ENCODE data around the gene TMPRSS13. TPM values are rescaled to one million over a fixed set of nuclear protein-coding genes. Genes with fewer than 3 reads are reported as not detected.

The TMPRSS13 gene
- total RNA-seq, 2 donors from 2014 or later, result 1.2 to 14.7 TPM

DNA sequence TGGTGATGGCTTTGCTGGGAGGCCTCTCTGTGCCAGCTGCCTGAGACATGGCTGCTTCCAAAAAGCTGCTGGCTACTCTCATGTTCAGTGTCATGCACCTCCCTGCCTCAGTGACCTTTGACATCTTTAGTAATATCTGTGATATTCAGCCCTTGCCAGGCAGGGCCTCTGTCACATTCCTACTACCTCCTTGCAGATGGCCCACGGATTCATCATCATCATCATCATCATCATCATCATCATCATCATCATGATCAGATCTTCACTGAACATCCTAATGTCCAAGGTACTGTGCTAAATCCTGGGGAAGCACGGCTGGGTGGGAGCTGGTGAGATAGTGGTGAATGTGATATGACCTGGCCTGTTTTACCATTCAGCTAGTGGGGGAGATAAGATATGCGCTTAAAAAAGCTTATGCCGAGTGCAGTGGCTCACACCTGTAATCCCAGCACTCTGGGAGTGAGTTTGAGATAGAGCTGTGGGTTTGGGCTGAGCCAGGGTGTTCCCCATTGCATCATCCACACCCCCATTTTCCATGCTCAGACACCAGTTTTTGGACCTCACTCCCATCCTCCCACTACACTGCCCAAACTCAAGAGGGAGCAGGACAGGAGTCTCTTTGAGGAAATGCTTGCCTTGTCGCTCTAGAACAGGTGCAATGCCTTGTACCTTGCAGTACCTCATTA lies 17.1 kb upstream of the TMPRSS13 start:
- Histone ChIP-seq H3K4me1 (replicated peaks) (no peaks in the 10 kb centered on the region), H3K36me3 (no peaks in the 10 kb centered on the region), H3K4me3 (no peak overlapping the region), H3K27ac (no peak overlapping the region), H3K27me3 (replicated peaks; ENCODE audit: insufficient read depth) (no peaks in the 10 kb centered on the region), H3K9me3 (no peaks in the 10 kb centered on the region)
- DNase-seq (ENCODE audit: low spot score), result no peak
- intact Hi-C loops (cut with DNase I), result loop anchor here (5.0 kb wide), 3 partner anchors 106 to 139 kb away; partner anchors contain the start of gene FXYD2
- 71% methylated on average over 5 of the region's 5 CpGs for WGBS
- TF ChIP-seq POLR2AphosphoS5 (IDR thresholded peaks at IDR 0.05) (no peak), POLR2A (IDR thresholded peaks at IDR 0.05) (no peak)
- TF ChIP-seq, protein P1, sequence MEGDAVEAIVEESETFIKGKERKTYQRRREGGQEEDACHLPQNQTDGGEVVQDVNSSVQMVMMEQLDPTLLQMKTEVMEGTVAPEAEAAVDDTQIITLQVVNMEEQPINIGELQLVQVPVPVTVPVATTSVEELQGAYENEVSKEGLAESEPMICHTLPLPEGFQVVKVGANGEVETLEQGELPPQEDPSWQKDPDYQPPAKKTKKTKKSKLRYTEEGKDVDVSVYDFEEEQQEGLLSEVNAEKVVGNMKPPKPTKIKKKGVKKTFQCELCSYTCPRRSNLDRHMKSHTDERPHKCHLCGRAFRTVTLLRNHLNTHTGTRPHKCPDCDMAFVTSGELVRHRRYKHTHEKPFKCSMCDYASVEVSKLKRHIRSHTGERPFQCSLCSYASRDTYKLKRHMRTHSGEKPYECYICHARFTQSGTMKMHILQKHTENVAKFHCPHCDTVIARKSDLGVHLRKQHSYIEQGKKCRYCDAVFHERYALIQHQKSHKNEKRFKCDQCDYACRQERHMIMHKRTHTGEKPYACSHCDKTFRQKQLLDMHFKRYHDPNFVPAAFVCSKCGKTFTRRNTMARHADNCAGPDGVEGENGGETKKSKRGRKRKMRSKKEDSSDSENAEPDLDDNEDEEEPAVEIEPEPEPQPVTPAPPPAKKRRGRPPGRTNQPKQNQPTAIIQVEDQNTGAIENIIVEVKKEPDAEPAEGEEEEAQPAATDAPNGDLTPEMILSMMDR (IDR thresholded peaks at IDR 0.05), result no peak

DNA sequence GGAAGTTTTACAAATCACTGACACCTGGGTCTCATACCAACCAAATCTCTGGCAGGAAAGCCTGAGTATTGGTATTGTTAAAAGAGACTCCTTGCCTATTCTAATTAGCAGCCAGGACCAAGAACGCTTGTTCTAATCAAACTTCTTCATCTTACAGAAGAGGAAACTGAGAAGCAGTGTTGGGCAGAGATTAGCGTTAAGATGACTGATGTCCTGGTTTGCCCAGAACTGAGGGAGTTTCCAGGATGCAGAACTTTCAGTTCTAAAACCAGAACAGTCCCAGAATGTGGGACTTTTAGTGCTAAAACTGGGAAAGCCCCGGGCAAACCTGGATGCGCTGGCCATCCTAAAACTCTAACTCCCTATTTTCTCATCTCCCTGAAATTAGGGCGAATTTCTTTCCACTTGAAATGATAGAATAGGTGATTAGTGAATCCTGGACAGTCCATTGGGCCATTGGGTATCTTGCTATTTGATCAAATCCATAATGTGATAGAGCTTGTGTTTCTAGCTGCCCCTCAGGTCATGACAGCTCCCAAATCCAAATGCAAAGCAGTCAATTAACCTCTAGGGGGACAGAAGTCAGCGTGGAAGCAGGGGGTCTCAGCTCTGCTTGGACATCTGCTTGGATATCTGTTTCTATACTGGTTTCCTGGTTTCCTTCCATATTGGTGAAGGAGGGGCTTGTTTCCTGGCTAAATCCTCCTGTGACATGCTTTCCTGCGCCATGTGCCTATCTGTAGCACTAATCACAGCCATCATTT lies 16.0 kb upstream of the TMPRSS13 start:
- Histone ChIP-seq H3K27me3 (replicated peaks; ENCODE audit: insufficient read depth) (no peaks in the 10 kb centered on the region), H3K27ac (no peak overlapping the region), H3K36me3 (no peaks in the 10 kb centered on the region), H3K4me1 (replicated peaks) (no peaks in the 10 kb centered on the region), H3K4me3 (no peak overlapping the region), H3K9me3 (no peaks in the 10 kb centered on the region)
- TF ChIP-seq, protein P1 (IDR thresholded peaks at IDR 0.05), result no peak
- TF ChIP-seq POLR2A (IDR thresholded peaks at IDR 0.05), result no peak
- TF ChIP-seq POLR2AphosphoS5 (IDR thresholded peaks at IDR 0.05), result no peak
- DNase-seq (ENCODE audit: low spot score), result no peak
- intact Hi-C loops (cut with DNase I), result loop anchor here (5.0 kb wide), 3 partner anchors 107 to 138 kb away; partner anchors contain the start of gene FXYD2
- WGBS, result 64% methylated on average over 7 of the region's 7 CpGs

DNA sequence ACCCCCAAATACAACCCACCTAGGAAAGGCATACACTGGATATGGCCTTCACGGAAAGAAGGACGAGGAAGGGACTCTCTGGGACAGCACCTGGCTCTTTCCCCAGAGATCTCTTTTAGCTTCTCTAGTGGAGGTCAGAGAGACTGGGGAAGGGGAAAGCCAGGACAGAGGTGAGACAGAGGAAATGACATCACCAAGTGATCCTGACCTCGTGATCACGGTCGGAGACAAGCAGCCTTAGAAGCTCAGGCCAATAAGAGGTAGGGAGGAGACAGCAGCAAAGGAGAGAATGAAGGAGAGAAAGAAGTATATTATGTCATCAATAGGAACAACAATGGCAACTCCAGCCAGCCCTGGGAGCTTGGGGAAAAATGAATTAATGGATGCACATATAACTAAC lies 15.4 kb upstream of the TMPRSS13 start:
- Histone ChIP-seq H3K9me3 (no peaks in the 10 kb centered on the region), H3K36me3 (no peaks in the 10 kb centered on the region), H3K4me3 (no peak overlapping the region), H3K4me1 (replicated peaks) (no peaks in the 10 kb centered on the region), H3K27ac (no peak overlapping the region), H3K27me3 (replicated peaks; ENCODE audit: insufficient read depth) (no peaks in the 10 kb centered on the region)
- 95% methylated on average over 5 of the region's 5 CpGs for WGBS
- intact Hi-C loops (cut with DNase I), result no loop called here
- TF ChIP-seq, protein P1 (IDR thresholded peaks at IDR 0.05), result no peak
- TF ChIP-seq POLR2A (IDR thresholded peaks at IDR 0.05), result no peak
- TF ChIP-seq POLR2AphosphoS5 (IDR thresholded peaks at IDR 0.05), result no peak
- DNase-seq (ENCODE audit: low spot score), result no peak

DNA sequence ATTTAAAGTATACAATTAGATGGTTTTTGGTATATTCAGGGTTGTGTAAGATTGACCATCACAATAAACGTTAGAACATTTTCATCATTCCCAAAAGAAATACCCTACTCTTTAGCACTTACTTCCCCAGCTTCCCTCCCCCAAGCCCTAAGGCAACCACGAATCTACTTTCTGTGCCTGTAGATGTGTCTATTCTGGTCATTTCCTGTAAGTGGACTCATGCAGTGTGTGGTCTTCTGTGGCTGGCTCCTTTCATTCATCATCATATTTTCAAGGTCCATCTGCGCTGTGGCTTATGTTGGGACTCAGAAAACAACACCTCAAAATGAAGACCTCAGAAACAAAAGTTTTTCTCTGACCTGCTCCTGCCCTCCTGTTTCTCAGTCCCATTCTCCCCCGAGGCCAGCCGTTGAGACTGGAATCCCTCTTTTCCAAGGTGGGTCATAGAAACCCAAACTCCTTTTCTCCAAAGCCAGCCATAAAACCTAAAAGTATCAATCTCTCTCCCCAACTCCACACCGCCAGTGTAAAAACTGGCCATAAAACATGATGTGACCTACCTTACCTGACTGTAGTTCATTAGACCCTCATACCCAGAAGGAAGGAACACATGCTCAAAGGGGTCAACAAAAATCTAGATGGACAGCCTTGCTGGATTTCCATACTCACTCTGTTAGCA lies 12.9 kb upstream of the TMPRSS13 start:
- Histone ChIP-seq H3K4me1 (replicated peaks) (no peaks in the 10 kb centered on the region), H3K4me3 (no peak overlapping the region), H3K9me3 (no peaks in the 10 kb centered on the region), H3K27ac (no peak overlapping the region), H3K27me3 (replicated peaks; ENCODE audit: insufficient read depth) (no peaks in the 10 kb centered on the region), H3K36me3 (no peaks in the 10 kb centered on the region)
- no peak for DNase-seq (ENCODE audit: low spot score)
- WGBS, result 89% methylated on average over 6 of the region's 6 CpGs
- TF ChIP-seq POLR2A (IDR thresholded peaks at IDR 0.05), result no peak
- TF ChIP-seq, protein P1 (IDR thresholded peaks at IDR 0.05), result no peak
- no peak for TF ChIP-seq POLR2AphosphoS5 (IDR thresholded peaks at IDR 0.05)
- intact Hi-C loops (cut with DNase I), result no loop called here
